GM19099 (cell line): ENCODE measurements around the gene TTC32.

Source experiments
- POLR2A ChIP-seq: IDR thresholded peaks from 3 replicates; pipeline ENCODE4 v1.6.1; 2011; ENCODE audit warnings: low read depth; ENCODE audit not compliant: insufficient read length; ENCODE audit errors: extremely low read depth

TTC32 gene

DNA sequence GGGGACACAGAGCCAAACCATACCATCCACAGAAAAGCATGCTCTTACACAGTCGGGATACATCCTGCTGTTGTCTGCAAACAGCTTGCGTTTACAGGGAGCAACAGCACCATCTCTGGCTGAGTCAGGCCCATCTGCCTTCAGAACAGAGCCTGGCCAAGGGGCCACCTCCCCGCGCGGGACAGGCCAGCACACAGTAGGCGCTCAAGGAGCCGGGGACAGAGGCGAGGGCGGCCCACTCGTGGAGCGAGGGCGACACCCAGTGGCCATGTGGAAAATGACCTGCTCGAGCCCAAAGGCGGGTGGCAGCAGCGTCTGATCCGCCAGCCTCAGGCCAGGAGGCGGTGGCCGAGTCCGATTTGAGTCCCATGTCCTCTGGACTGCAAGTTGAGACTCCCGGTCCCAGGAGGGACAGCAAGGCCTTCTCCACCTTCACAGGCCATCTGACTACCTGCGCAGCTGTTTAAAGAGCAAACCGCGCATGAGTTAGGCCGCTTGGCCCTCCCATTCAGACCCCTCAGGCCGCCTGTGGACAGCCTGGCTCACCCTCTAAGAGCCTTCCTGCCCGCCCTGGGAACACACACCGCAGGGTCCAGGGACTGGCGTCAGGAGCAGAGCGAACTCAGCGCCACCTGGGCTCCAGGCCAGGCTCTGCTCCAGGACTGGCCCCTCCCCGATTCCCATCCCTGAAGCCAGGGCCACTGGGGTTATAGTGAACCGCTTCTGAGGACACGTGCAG is 38.3 kb downstream of the TTC32 start:
- TF ChIP-seq POLR2A, result no peak

- TF ChIP-seq POLR2A, result no peak
Observed at GRCh38 chr2:19861813-19862212, 40.0 kb downstream of the TTC32 start.

DNA sequence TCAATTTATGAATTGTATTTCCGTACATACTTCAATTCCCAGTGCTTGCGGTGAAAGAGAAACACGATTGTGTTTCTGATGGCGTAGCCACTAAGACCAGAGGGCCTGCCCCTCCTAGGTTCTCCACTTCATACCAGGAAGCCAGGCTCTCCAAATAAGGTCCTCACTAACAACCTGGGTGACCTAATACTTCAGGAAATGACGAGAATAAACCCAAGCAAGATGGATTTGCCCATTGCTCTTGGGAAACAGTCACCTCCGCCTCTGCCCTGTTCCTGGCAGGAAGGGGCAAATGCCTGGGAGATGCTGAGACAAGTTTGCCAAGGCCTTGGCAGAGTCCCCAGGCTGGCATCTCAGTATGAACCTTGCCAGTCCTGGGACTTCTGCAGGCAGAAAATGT is 41.8 kb downstream of the TTC32 start:
- TF ChIP-seq POLR2A, result no peak

- TF ChIP-seq POLR2A, result no peak
Observed at GRCh38 chr2:19859565-19859964, 42.2 kb downstream of the TTC32 start.

DNA sequence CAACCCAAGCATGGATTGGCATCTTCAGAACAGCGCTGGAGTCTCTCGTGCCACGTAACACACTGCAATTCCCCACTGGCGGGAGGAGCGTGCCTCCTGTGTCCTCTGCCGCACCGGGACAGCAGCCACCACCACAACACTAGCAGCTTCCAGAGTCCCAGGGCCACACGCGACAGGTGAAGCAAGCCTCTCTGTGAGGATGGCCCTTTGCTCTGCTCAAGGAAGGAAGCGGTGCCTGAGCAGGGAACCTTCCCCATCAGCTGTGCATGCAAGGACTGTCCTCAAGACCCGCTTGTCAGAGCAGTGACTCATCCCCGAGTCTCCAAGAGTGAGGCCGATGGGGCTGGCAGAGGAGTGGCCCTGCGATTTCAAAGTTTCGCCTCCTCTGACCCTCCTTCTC is 44.0 kb downstream of the TTC32 start:
- TF ChIP-seq POLR2A, result no peak

GRCh38 chr2:19857100-19857499 is 44.7 kb downstream of the TTC32 start:
- no peak for TF ChIP-seq POLR2A

- TF ChIP-seq POLR2A, result no peak
Observed at GRCh38 chr2:19855542-19856431, 46.0 kb downstream of the TTC32 start.

DNA sequence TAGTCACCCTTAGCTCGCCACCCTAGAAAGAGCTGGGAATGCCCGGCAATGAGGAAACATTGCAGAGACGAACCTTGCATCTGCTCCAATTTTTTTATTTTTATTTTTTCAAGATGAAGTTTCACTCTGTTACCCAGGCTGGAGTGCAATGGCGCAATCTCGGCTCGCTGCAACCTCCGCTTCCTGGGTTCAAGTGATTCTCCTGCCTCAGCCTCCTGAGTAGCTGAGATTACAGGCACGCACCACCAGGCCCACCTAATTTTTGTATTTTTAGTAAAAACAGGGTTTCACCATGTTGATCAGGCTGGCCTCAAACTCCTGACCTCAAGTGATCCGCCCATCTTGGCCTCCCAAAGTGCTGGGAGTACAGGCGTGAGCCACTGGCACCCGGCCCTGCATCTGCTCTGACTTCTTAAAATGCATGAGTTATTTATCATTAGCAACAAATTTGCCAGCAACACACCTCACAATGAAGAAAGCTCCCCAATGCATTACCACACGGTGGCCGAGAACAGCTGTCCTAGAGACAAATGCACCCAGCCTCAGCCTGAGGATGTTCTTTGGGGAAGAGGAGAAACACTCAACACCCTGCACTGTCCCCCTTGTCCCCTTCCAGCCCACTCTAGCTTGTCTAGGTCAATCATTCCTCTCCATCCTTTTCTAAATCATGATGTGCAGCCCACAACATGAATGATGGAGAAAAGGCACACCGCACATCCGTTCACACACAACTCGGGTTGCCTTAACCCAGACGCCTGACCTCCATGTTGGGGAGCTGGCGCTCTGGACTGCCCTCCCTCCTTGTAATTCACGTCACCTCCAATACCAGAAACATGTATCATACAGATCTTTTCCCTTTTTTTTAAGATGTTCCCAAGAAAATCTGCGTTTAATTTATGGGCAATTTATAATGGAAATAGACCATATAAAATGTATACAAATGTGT is 46.9 kb downstream of the TTC32 start:
- TF ChIP-seq POLR2A, result no peak

GRCh38 chr2:19851116-19851695 is 50.6 kb downstream of the TTC32 start:
- no peak for TF ChIP-seq POLR2A

GRCh38 chr2:19850056-19851050 is 51.4 kb downstream of the TTC32 start:
- no peak for TF ChIP-seq POLR2A

- TF ChIP-seq POLR2A, result no peak
Observed at GRCh38 chr2:19848952-19849351, 52.8 kb downstream of the TTC32 start.

DNA sequence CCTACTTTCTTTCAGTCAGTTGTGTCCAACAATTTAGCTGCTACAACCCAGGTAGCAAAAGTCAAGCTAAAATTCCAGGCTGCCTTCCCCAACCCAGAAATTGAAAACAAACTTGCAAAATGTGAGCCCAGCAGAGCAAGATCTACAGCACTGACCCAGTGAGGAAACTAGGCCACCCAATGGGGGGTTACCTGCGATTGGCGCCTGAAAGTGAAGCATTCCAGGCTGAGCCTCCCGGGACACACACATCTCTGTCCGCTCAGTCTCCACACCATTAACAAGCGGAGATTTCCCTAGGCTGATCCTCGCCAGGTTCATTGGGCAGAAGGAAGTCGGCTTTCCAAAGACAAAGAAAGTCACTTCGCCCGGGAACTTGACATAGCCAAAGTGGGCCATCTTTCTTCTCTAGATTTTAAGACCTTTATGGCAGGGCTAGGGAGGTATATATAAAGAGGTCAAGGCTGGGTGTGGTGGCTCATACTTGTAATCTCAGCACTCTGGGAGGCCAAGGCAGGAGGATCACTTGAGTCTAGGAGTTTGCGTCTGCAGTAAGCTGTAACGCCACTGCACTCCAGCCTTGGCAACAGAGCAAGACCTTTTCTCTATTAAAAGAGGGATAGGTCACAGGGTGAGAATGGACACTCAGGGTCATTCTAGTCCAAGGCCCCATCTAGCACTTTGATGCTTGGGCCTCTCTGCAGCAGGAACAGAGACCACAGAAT is 53.6 kb downstream of the TTC32 start:
- TF ChIP-seq POLR2A, result no peak

DNA sequence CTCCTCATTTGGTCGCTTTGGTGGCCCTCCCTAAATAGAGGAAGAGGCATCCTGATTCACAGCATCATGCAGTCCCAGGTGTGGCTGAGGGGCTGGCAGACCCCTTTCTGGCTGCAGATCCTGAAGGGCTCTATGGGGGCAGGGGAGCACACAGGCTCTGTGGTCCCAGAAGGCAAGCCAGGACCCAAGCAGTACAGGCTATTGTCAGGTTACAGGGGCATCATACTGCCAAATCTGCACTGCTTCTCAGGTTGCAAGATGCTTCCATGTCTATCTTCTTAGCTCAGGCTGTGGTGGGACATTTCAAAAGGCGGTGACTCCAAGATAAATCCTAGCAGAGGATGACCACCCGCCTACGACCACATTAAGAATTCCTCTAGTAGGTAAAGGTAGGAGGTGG is 54.3 kb downstream of the TTC32 start:
- TF ChIP-seq POLR2A, result no peak
